Stimulated activated naive CD8-positive, alpha-beta T cell treated with anti-CD3 and anti-CD28 coated beads, Interleukin-15, Interleukin-2, amounts not matched to agents 100 U/mL and 50 U/mL, for 24 hours (primary cell): Measurements from ENCODE around the gene TACR2.

Experiments used
- ATAC-seq: fragments of 150-1000 bp; cut with Tn5 transposase; one replicate; pipeline ENCODE4 v1.10.0; 2021
- DNase-seq: peaks from one replicate; pipeline ENCODE4 v3.0.0; 2021

The TACR2 gene

GRCh38 chr10:69402386-69402785, 14.3 kb downstream of the TACR2 start:
- DNase-seq (no peak), ATAC-seq (no peak)

GRCh38 chr10:69401416-69401815, 15.3 kb downstream of the TACR2 start:
- ATAC-seq (no peak), DNase-seq (no peak)

- ATAC-seq (no peak), DNase-seq (no peak)
Observed at GRCh38 chr10:69400936-69401335, 15.8 kb downstream of the TACR2 start.

GRCh38 chr10:69398466-69398865, 18.3 kb downstream of the TACR2 start:
- ATAC-seq (no peak), DNase-seq (no peak)

GRCh38 chr10:69397972-69398371, 18.7 kb downstream of the TACR2 start:
- ATAC-seq (no peak), DNase-seq (no peak)

DNA sequence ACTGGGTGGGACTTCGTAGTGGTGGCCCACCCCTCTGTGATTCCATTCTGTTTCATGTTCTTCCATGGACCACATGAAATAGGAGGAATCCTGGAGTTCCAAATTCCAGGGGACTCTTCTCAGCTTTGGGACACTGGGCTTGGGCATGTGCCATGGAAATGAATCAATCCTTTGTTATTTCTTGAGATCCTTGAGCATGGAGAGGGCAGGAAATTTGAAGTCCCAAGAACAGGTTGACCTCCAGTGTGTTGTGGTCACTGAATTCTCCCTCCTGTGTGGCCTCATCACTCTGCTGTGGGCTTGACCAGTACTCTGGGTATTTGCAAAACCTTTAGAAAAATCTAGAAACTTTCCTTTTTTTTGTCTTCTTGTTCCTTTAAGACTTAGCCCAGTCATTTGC, 22.7 kb downstream of the TACR2 start:
- ATAC-seq (no peak), DNase-seq (no peak)

- DNase-seq: peak; percentile 77
- peak; percentile 95 for ATAC-seq
Observed at GRCh38 chr10:69392481-69393000, 24.2 kb downstream of the TACR2 start.

DNA sequence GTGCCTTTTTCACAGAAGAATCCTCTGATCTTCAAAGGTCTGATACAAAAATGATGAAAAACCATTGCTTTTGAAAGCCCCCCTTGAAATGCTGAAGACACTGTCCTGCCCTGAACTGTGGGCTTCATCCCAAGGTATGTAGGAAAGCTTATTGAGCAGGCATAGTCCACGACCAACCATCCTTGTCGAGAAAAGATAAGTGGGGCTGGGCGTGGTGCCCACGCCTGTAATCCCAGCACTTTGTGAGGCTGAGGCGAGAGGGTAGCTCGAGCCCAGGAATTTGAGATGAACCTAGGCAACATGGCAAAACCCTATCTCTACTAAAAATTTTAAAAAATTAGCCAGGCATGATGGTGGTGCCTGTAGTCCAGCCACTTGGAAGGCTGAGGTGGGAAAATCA, 25.6 kb downstream of the TACR2 start:
- no peak for DNase-seq
- no peak for ATAC-seq

- DNase-seq (no peak), ATAC-seq (no peak)
Observed at GRCh38 chr10:69389827-69390490, 26.8 kb downstream of the TACR2 start.

DNA sequence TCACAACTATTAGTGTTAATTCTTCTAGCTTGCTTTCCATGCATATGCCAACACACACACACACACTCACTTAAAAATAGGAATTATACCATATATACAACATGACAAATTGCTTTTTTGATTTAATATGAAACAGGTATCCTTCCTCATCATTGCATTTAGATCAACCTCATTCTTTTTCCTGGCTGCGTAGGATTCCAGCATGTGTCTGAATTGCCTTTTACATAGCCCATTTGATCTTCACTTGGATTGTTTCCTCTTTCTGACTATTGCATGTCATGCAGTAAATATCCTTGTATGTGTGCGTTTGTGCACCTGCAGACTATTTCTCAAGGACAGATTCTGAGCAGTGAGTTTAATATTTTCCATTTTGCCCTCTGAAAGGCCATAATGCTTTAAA, 28.2 kb downstream of the TACR2 start:
- DNase-seq: no peak
- ATAC-seq: no peak

DNA sequence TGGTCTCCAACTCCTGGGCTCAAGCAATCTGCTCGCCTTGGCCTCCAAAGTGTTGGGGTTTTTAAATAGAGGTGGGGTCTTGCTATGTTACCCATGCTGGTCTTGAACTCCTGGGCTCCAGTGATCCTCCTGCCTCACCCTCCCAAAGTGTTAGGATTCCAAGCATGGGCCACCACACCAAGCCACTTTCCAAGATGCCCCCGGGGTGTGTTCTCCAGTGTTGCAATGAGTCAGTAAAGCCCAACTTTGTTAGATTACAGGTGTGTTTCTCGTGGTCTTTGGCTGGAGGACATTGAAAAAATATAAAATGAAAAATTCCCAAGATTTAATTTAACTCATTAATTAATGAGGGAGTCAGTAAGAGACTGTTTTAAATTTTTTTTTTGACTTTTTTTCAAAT, 29.2 kb downstream of the TACR2 start:
- no peak for ATAC-seq
- no peak for DNase-seq

DNA sequence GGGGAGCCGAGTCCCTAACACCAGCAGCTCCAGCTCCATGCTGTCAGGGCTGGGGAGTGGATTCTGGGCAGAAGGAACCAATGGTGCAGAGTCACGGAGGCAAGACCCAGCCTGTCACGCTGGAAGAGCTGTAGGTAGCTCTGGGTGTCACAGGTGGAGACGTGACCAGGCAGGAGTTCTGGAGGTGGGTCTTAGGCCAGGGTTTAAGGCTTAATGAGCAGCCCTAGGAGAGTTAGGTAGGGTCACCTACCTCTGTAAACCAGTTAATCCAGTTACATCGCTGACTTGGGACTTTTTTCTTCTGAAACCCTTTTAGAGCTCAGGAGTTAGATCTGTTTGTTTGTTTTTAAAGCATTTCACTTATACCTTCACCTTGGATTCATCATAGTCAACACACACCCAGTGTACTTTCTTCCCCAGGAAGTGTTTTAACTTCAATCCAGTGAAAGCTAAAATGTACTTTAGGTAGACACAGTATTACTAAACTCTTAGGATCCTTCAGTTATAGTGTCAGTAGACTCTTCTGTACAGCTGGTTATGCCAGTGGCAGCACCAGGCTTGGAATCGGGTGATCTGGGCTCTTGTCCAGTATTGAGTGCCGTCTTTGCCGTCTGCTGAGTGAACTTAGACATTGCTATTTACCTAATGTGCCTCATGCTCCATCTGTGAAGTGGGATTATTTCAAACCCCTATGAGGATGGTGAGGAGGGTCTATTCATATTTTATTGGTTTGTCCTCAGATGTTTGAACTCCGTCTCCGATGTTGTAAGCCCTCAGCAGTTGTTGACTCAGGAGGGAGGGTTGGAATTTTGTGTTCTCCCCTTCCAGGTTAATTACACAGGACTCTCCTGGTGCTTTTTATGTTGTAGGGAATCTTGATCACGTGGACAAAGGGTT, 31.0 kb downstream of the TACR2 start:
- ATAC-seq (no peak), DNase-seq (no peak)

GRCh38 chr10:69384320-69384719, 32.4 kb downstream of the TACR2 start:
- no peak for ATAC-seq
- no peak for DNase-seq

DNA sequence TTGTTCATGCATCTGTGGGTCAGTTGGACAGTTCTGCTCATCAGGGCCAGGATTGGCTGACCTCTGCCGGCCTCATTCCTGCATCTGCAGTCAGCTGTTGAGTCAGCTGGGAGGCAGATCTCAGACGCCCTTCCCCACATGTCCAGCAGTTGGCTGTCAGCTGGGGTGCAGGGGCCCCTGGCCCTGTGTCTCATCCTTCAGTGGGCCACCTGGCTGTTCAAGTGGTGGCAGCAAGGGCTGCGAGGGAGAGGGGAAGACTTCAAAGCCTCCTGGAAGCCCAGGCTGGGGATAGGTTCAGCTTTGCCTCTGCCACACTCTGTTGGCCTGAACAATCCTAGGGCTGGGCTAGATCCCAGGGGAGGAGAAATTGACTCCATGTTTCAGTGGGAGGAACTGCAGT, 33.2 kb downstream of the TACR2 start:
- no peak for DNase-seq
- no peak for ATAC-seq

- DNase-seq (no peak), ATAC-seq (peak; percentile 19)
Observed at GRCh38 chr10:69382382-69383117, 34.2 kb downstream of the TACR2 start.

GRCh38 chr10:69379800-69380199, 36.9 kb downstream of the TACR2 start:
- no peak for DNase-seq
- ATAC-seq: no peak

DNA sequence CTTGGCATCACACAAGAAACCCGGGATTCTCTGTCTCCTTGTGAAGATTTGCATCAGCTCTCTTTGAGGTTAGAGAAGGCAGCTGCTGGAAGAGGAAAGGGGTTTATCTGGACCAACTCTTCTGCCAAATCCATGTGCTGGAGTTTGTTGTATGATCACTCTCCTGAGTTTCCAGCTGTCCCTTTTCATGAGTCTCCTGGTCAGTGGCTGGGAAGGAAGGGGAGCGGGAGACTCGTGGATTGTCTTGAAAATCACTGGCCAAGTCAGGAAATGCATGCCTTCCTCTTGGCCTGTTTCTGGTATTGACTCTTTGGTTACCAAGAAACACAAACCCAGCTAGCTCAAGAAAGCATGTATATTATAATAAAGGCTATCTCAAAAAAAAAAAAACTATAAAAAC, 38.8 kb downstream of the TACR2 start:
- DNase-seq: no peak

GRCh38 chr10:69377191-69377590, 39.5 kb downstream of the TACR2 start:
- DNase-seq (no peak), ATAC-seq (no peak)

More for the DNA sequence above, 38.8 kb downstream of the TACR2 start:
- ATAC-seq: no peak

- no peak for DNase-seq
- ATAC-seq: no peak
Observed at GRCh38 chr10:69376662-69377061, 40.1 kb downstream of the TACR2 start.

- peak; percentile 50 for ATAC-seq
- DNase-seq: no peak
Observed at GRCh38 chr10:69375307-69376151, 41.2 kb downstream of the TACR2 start.

GRCh38 chr10:69374931-69375306, 41.8 kb downstream of the TACR2 start:
- no peak for DNase-seq
- ATAC-seq: no peak

GRCh38 chr10:69374242-69374641, 42.5 kb downstream of the TACR2 start:
- no peak for DNase-seq
- ATAC-seq: no peak
